Skin epidermis (tissue), 12 donors: ENCODE data around the gene NPIPB12.
"Not testable (repeated sequence)": the region's sequence is repeated elsewhere in the genome, so short reads cannot be mapped to it uniquely, and the experiment has no call there.

Source experiments
- H3K27ac ChIP-seq, 21 experiments: fragments of 200-600 bp; sonication (generic) in 11 of 21; one replicate each; pipeline ENCODE4 v1.5.0; 2020; ENCODE audit warnings: mild to moderate bottlenecking in 3 of 21, inconsistent platforms in 2 of 21, moderate library complexity in 2 of 21
- H3K4me3 ChIP-seq, 7 experiments: fragments of 200-600 bp; sonication (generic) in 2 of 7; one replicate each; pipeline ENCODE4 v1.5.0; 2020; ENCODE audit warnings: inconsistent platforms in 2 of 7, mild to moderate bottlenecking in 2 of 7, moderate library complexity in 1 of 7

The NPIPB12 gene

DNA sequence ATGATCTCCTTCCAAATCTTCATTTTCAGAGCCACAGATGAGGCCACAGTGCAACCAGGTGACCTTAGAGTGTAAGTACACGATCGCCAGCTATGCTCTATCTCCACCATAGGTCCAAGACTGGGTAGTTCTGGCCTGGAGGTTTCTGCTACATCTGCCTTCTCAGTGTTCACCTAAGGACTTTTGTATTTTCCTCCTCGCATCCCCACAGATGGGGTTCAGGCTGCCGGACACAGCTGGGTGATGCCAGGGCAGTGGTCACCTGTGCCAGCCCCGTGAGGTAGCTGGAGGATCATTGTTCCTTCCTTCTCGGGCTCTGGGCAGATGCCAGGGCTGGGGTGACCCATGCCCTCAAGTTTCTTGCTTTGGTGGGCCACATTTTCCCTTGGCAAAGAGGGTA is at the start of gene NPIPB12:
Gene NPIPB12, minus strand, starts transcription at position 101 of the 400 bp plus-strand sequence.
- H3K4me3 ChIP-seq, H3K27ac ChIP-seq: not testable (repeated sequence)

DNA sequence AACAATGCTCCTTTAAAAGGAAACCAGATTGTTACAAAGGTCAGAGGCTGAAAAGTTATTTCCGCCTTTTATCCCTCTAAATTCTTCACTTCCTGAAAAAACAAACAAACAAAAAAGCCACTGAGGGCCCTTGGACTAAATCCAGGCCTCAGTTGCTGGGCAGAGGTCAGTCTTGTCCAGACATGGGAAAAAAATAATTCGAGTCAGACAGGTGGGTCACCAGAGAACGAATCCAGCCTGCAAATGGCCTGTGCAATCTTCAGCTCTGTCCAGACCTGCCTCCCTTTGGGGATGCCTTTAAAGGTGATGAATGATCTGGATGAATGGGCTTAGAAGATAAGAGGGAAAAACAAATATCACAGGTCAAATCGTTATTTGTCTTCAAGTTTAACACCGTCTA is 15.3 kb upstream of the NPIPB12 start:
- not testable (repeated sequence) for H3K4me3 ChIP-seq, H3K27ac ChIP-seq

DNA sequence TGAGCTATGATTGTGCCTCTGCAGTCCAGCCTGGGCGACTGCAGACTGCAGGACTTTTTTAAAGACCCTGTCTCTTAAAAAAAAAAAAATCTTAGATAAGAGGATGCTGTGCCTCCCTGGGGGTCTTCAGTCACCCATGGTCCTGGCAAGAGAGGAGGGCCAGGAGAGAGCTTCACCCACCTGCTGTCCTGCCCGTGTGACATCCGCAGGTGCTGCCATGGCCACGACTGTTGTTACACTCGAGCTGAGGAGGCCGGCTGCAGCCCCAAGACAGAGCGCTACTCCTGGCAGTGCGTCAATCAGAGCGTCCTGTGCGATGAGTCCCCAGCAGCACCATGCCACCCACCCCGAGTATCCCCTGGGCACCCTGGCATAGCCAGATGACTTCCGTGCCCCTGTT is 23.9 kb downstream of the NPIPB12 start:
- not testable (repeated sequence) for H3K27ac ChIP-seq, H3K4me3 ChIP-seq

DNA sequence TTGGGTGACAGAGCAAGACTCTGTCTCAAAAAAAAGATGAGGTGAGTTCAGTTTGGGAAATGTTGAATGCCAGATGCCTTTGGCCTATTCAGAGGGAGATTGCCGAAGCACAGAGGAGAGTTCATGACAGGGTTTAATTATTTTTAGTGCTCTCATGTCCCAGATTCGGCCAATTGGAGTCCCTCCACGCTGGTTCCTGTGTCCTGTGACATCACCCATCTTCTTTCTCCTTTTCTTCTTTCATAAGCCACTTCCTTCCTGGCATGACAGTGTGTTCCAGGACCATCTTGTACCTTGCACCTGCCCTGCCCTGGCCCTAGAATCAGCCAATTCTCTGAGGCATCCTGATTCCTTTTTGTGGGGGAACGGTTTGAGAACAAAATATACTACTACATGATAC is 34.1 kb downstream of the NPIPB12 start:
- not testable (repeated sequence) for H3K27ac ChIP-seq, H3K4me3 ChIP-seq

DNA sequence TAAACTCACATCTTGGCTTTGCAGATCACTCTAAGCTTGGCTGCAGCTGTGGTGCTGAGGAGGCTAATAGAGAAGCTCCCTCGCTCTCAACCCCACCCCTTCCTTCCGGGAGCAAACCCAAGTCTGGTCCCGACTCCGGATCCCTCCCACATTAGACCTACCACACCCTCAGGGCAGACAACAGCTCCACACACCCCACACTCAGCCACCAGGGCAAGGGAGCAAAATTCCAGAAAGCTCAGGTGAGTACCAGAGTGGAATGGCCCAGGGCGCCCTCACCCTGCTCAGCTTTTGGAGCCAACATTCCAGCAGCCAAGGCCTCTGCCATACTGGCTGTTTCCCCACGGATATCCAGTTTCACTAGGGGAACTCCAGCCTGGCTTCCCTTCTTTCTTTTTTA is 36.5 kb downstream of the NPIPB12 start:
- not testable (repeated sequence) for H3K4me3 ChIP-seq
- H3K27ac ChIP-seq = peak overlapping the region in 10 of 21 experiments; percentile 25 to 73 (median 60)

DNA sequence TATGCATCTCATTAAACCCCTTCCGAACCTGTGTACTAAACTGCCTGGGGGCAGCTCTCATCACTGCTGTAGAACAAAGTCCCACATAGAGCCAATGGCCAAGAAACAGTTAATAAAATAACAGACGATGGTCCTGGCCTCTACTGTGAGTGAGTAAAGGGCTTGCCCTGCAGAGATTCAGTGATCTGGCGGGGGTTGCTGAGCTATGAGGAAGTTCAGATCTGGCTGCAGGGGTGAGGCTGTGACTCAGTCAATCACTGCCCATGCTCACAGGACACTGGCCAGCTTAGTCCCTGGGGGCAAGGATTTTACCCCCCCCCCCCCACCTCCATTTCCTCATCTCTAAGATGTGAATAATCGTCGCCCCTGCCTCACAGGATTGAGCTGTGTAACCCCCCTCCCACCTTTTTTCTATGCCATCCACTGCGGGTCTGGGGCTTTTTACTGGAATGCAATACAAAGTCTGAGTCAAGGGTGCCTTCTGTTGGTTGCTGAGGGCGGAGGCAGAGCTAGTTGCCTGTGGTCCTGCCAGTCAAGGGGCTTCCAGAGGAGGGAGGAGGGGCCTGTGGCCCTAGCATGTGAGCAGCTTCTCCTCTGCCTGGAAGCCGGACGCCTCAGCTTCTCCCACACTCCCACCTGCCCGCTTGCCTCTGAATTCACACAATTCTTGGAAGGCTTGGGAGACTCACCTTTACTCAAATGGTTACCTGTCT is 38.4 kb downstream of the NPIPB12 start:
- not testable (repeated sequence) for H3K4me3 ChIP-seq, H3K27ac ChIP-seq

DNA sequence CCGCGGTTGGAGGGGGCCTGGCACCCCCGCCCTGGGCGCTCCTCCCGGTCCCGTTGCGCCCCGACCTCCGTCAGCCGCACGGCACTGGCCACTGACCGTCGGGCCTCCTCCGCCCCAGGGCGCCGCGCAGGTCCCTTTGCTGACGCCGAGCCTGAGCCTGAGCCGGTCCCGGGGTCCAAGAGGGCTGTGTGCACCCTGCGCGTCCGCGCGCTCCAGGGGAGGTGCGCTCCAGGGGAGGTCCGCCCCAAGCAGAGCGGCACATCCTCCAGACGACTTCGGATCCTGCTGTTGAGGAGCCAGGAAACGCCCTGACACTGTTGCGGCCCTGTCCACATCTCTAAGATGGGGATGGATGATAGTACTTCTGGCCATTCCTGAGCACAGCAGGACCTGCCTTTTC is 39.3 kb downstream of the NPIPB12 start:
- not testable (repeated sequence) for H3K4me3 ChIP-seq, H3K27ac ChIP-seq

DNA sequence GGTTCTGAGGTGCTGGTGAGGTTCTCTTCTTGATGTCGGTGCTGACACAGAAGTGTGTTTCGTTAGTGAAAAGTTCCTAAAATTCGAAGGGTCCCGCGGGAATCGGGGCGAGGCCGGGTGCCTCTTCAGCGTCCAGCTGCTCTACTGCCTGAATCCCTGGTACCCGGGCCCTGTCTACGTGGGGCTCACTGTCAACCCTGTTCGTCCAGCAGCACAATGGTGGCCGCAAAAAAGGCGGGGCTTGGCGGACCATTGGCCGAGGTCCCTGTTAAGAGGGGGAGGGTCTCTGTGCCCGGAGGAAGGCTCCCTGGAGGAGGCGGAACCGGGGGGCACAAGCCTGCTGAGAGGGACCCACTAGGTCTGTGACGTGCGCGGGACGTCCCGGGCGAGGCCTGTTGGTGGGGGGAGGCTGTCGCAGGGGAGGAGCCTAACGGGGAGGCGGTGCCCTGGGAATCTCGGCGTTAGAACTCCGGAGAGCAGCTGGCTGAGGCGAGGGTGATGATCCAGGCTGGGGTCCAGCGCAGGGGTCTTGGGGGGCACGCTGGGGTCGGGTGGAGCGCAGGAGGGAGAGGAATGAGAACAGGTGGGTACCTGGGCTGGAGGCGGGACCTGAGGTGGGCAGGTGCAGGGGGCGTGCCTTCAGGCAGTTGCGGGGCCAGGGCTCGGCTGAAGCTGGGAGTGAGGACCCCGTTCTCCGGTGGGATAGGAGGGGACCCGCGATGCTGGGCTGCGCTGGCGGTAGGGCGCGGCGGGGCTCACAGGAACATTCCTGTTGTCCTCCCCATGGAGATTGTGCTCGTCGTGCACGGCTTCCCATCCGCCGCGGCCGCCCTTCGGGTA is 40.0 kb downstream of the NPIPB12 start:
- H3K4me3 ChIP-seq, H3K27ac ChIP-seq: not testable (repeated sequence)

DNA sequence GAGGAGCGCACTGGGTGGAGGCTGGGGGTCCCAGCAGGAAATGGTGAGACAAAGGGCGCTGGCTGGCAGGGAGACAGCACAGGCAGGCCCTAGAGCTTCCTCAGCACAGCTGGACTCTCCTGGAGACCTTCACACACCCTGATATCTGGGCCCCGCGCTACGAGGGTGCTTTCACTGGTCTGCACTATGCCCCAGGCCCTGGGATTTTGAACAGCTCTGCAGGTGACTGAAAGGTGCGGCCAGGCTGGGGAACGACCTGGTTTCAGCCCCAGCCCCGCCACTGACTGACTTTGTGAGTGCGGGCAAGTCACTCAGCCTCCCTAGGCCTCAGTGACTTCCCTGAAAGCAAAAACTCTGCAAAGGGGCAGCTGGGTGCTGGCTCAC is 45.6 kb downstream of the NPIPB12 start:
- not testable (repeated sequence) for H3K27ac ChIP-seq, H3K4me3 ChIP-seq

DNA sequence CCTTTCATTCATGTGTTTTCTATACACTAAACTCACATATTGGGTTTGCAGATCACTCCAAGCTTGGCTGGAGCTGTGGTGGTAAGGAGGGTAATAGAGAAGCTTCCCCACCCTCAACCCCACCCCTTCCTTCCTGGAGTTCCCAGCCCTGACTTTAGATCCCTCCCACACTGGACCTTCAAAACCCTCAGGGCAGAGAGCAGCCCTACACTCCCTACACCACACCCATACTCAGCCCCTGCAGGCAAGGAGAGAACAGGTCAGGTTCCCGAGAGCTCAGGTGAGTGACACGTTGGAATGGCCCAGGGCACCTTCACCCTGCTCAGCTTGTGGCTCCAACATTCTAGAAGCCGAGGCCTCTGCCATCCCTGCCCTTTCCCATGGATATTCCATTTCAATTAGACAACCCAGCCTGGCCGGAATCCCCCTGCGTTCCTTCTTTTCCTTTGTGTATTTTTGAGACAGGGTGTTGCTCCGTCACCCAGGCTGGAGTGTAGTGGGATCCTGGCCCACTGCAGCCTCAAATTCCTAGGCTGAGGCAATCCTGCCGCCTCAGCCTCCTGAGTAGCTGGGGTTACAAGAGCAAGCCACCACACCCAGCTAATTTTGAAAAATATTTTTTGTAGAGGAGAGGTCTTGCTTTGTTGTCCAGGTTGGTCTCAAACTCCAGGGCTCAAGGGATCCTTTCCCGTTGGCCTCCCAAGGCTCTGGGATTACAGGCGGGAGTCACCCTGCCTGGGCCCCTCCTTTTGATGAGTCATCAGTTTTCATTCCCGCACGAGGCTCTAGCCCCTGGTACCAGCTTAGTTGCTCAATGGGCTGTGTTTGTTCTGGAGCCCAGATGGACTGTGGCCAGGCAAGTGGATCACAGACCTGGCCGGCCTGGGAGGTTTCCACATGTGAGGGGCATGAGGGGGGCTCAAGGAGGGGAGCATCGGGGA is 46.2 kb downstream of the NPIPB12 start, which contains the start of gene SULT1A4:
Gene SULT1A4, plus strand, starts transcription at position 208 of the 941 bp plus-strand sequence. CDS start 1,473 bp downstream, outside the sequence.
- not testable (repeated sequence) for H3K27ac ChIP-seq, H3K4me3 ChIP-seq

DNA sequence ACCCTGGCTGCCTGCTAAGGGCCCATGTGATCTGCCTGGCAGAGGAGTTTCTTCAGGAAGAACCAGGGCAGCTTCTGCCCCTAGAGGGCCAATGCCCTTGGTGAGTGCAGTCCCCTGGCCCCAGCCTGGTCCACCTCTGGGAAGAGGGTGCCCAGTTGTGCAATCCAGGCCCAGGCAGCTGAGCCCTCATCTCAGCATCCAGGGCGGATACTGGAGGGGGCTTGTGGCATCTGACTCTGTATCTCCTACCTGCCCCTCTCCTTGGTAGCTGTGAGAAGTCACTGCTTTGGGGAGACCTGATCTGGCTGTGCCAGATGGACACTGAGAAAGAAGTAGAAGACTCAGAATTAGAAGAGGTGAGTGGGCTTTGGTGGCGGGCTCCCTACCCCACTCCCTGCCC is 48.5 kb downstream of the NPIPB12 start:
- not testable (repeated sequence) for H3K27ac ChIP-seq

DNA sequence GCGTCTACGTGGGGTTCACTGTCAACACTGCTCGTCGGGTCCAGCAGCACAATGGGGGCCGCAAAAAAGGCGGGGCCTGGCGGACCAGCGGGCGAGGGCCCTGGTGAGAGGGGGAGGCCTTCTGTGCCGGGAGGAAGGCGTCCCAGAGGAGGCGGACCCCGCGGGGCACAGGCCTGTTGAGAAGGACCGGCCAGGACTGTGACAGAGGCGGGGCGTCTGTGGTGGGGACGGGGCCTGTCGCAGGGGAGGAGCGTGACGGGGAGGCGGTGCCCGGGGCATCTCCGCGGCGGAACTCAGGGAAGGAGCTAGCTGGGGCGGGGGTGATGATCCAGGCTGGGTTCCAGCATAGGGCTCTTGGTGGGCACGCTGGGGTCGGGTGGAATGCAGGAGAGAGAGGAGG is 51.4 kb downstream of the NPIPB12 start:
- H3K27ac ChIP-seq = not testable (repeated sequence)

More for the DNA sequence above, 48.5 kb downstream of the NPIPB12 start:
- not testable (repeated sequence) for H3K4me3 ChIP-seq

DNA sequence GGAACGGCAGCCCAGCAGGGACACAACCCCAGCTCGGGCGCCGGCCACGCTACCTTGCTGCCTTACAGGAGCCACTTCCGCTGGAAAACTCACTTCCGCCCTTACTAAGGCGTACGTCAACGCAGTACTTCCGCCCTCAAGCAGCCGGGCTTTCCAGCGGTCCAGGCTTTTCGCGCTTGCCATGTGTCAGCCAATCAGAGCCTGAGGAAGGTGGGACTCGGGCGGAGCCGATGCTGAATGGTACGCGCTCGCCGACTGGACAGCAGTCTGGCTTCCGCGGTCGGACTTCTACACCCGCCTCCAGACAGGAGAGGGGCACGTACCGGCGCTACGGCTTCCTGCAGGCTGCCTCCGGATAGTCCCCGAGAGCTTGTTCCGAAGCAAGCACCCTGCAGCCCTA is 51.9 kb downstream of the NPIPB12 start, which contains the start of the genes BOLA2 and SLX1B:
Gene BOLA2, minus strand, starts transcription at position 83 of the 400 bp plus-strand sequence. CDS start 98 bp downstream, outside the sequence.
Gene SLX1B, plus strand, starts transcription at position 265 of the 400 bp plus-strand sequence.
- H3K27ac ChIP-seq, H3K4me3 ChIP-seq: not testable (repeated sequence)

More for the DNA sequence above, 51.4 kb downstream of the NPIPB12 start:
- not testable (repeated sequence) for H3K4me3 ChIP-seq

DNA sequence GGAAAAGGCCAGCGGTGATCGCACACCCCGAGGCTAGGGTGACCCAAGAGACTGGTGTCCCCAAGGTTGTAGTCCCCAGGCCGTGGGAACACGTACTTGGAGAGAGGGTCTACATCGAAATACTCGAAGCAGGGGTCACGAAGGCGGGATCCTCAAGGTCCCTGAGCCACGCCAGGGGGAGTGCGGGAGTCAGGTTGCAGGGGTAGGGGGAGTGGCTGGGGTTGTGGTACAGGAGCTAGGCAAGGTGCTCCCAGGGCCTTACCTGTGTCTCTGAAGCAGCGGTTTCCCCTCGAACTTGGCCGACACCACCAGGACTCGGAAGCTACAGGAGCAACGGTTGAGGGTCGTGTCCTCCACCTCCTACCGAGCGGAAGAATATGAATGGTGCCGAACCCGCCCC is 52.5 kb downstream of the NPIPB12 start:
- H3K27ac ChIP-seq, H3K4me3 ChIP-seq: not testable (repeated sequence)
